RWPE2 (cell line): ENCODE results near the gene SNCG.
"Not testable (repeated sequence)": the region's sequence is repeated elsewhere in the genome, so short reads cannot be mapped to it uniquely, and the experiment has no call there.

Experiments
- ATAC-seq: fragments of 200-7000 bp; cut with Tn5 transposase; 3 replicates; pipeline ENCODE4 v1.9.1; 2021; ENCODE audit warnings: low read depth
- DNase-seq: peaks from one replicate; pipeline ENCODE4 v3.0.0-alpha.2; 2020; ENCODE audit warnings: low spot score
- H3K27ac ChIP-seq: fragments of 450-650 bp; 2 replicates; pipeline ENCODE4 v1.5.1; 2017; ENCODE audit warnings: mild to moderate bottlenecking; ENCODE audit not compliant: poor library complexity, severe bottlenecking
- H3K27me3 ChIP-seq: fragments of 250-450 bp; sonication (Bioruptor Pico); 2 replicates; pipeline ENCODE4 v1.5.1; 2021; ENCODE audit warnings: mild to moderate bottlenecking, moderate library complexity; ENCODE audit not compliant: insufficient read depth, poor library complexity, severe bottlenecking
- H3K36me3 ChIP-seq: fragments of 250-450 bp; sonication (Bioruptor Pico); 2 replicates; pipeline ENCODE4 v1.5.1; 2020; ENCODE audit warnings: low read depth, mild to moderate bottlenecking, moderate library complexity
- H3K4me1 ChIP-seq: fragments of 250-450 bp; sonication (Bioruptor Pico); 2 replicates; pipeline ENCODE4 v1.5.1; 2021; ENCODE audit warnings: mild to moderate bottlenecking, moderate library complexity; ENCODE audit not compliant: insufficient read depth, poor library complexity, severe bottlenecking
- H3K4me3 ChIP-seq: fragments of 250-450 bp; sonication (Bioruptor Pico); 2 replicates; pipeline ENCODE4 v1.5.1; 2021; ENCODE audit warnings: mild to moderate bottlenecking, moderate library complexity; ENCODE audit not compliant: severe bottlenecking
- H3K9me3 ChIP-seq: fragments of 250-450 bp; sonication (Bioruptor Pico); 2 replicates; pipeline ENCODE4 v1.5.1; 2021; ENCODE audit warnings: mild to moderate bottlenecking, moderate library complexity; ENCODE audit not compliant: severe bottlenecking
- TF ChIP-seq, protein P1 (sequence below): fragments of 450-650 bp; IDR thresholded peaks from one replicate; pipeline ENCODE4 v1.5.1; 2017; ENCODE audit warnings: mild to moderate bottlenecking, moderate library complexity; ENCODE audit not compliant: poor library complexity, severe bottlenecking

SNCG gene

DNA sequence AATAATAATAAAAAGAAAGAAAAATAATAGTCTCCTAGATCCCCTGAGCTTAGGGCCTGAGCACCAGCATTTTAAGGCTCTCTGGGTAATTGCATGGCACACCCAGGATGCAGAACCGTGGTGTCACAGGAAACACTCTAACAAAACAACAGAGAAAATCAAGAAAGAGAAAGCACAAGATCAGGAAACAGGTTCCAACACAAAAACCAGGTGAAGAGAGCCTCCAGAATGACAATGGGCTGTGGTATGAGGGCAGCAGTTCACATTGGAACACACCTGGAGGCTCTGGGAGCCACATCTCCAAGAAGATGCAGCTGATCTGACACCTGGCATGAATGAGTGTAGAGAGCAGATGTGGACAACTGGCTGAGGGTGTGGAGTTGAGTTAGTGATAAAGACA, 8.1 kb upstream of the SNCG start:
- H3K9me3 ChIP-seq: no peaks in the 10 kb centered on the region
- no peaks in the 10 kb centered on the region for H3K27me3 ChIP-seq
- DNase-seq: no peak
- TF ChIP-seq, protein P1, sequence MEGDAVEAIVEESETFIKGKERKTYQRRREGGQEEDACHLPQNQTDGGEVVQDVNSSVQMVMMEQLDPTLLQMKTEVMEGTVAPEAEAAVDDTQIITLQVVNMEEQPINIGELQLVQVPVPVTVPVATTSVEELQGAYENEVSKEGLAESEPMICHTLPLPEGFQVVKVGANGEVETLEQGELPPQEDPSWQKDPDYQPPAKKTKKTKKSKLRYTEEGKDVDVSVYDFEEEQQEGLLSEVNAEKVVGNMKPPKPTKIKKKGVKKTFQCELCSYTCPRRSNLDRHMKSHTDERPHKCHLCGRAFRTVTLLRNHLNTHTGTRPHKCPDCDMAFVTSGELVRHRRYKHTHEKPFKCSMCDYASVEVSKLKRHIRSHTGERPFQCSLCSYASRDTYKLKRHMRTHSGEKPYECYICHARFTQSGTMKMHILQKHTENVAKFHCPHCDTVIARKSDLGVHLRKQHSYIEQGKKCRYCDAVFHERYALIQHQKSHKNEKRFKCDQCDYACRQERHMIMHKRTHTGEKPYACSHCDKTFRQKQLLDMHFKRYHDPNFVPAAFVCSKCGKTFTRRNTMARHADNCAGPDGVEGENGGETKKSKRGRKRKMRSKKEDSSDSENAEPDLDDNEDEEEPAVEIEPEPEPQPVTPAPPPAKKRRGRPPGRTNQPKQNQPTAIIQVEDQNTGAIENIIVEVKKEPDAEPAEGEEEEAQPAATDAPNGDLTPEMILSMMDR: no peak
- H3K36me3 ChIP-seq: no peaks in the 10 kb centered on the region
- H3K4me1 ChIP-seq: no peaks in the 10 kb centered on the region
- no peak for ATAC-seq
- H3K4me3 ChIP-seq: no peak overlapping the region
- no peak overlapping the region for H3K27ac ChIP-seq

DNA sequence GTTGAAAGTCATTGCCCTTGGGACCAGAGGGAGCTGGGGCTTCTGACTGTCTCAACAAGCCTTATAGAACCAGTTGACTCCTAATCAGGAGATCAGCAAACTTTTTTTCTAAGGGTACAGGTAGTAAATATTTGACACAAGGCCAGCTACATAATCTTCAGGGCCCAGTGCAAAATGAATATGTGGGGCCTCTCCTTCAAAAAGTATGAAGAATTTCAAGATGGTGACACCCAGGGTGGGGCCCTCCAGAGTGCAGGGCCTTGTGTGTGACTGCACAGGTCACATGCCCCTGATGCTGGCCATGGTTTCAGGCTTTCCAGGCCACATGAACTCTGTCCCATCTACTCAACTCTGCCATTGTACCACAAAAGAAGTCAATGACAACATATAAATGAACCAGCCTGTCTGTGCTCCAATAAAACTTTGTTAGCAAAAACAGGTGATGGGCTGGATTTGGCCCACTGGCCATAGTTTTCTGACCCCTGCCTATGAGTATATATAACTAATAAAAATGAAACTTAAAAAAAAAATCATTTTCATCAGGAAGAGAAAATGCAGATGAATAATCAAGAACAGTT, 7.1 kb upstream of the SNCG start:
- Histone ChIP-seq H3K4me1 (no peaks in the 10 kb centered on the region), H3K9me3 (no peaks in the 10 kb centered on the region), H3K36me3 (no peaks in the 10 kb centered on the region), H3K4me3 (no peak overlapping the region), H3K27ac (no peak overlapping the region), H3K27me3 (no peaks in the 10 kb centered on the region)
- TF ChIP-seq, protein P1: no peak
- ATAC-seq: no peak
- DNase-seq: no peak

DNA sequence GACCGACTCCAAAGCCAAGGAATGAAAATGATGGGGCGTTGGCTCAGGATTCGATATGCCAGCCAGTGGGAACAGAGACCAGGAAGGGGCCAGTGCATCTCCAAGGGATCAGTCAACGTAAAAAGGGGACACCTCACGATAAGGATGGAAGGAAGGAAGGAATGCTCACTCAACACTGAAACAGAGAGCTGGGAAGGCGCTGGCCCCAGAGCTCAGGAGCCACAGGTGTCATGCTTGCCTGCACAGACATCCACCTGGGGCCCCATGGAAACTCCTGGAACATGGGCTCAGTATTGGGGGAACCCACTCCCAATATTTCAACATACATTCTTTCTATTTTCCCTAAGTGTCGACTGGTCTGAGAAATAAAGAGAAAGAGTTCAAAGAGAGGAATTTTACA, 6.3 kb upstream of the SNCG start:
- Histone ChIP-seq H3K27me3 (no peaks in the 10 kb centered on the region), H3K9me3 (no peaks in the 10 kb centered on the region), H3K4me1 (no peaks in the 10 kb centered on the region), H3K36me3 (no peaks in the 10 kb centered on the region), H3K27ac (no peak overlapping the region), H3K4me3 (no peak overlapping the region)
- TF ChIP-seq, protein P1: no peak
- DNase-seq (no peak), ATAC-seq (no peak)

DNA sequence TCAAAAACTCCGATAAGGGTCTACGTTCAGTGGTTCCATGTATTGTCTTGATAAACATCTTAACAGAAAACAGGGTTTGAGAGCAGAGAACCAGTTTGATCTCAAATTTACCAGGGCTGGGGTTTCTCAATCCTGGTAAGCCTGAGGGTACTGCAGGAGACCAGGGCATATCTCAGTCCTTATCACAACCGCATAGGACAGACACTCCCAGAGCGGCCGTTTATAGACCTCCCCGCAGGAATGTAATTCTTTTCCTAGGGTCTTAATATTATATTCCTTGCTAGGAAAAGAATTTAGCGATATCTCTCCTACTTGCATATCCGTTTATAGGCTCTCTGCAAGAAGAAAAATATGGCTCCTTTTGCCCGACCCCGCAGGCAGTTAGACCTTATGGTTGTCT, 5.7 kb upstream of the SNCG start:
- not testable (repeated sequence) for H3K27me3 ChIP-seq, H3K9me3 ChIP-seq, DNase-seq, H3K36me3 ChIP-seq, H3K4me1 ChIP-seq, H3K27ac ChIP-seq, H3K4me3 ChIP-seq, ATAC-seq

DNA sequence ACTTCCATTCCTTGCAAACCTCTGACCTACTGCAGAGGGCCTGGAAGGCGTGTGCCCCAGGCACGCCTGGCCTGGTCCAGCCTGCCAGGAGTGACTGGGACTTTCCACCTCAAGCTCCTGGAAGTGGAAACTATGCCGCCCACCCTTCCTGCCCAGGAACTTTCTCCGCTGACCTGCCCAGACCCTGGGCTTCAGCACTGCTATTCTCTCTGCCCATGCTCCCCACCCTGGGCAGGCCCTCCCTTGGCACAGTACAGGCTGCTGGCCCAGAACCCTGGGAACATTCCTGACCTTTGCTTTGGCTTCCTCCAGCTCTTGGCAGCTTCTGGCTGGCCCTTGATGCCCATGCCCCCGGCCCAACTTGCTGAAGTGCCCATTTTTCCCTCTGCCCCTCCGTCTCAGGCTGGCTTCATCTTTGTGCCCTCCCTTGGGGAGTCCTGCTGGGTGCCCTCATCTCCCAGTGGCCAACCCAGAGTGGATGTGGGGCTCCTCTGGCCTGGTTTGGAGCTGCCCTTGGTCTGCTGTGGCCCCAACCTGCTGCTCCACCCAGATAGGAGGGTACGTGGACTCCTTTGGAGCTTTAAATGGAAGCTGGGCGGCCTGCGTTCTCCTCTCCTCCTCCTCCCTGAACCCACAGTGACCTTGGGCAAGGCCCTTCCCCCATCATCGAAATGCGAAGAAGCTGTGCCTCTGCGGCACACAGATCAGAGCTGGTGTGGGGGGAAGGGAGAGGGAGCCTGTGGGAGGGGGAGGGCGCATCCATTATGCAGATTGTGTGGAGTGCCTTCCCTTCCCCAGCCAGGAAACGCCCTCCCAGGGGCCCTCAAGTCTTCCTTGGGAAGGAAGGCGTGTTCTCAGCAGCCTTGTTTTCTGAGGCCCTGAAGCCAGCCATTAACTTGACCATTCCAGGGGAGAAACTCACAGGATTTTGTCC, 4.4 kb upstream of the SNCG start:
- DNase-seq (peak; percentile 34), ATAC-seq (no peak)
- TF ChIP-seq, protein P1: no peak
- no peaks in the 10 kb centered on the region for H3K27me3 ChIP-seq
- peaks cover 10% of the 10 kb centered on the region for H3K4me1 ChIP-seq
- H3K9me3 ChIP-seq: no peaks in the 10 kb centered on the region
- no peaks in the 10 kb centered on the region for H3K36me3 ChIP-seq
- H3K27ac ChIP-seq: no peak overlapping the region
- no peak overlapping the region for H3K4me3 ChIP-seq
